B cell (primary cell): Measurements from ENCODE around the gene KCNJ14. TPM values are rescaled to one million over a fixed set of nuclear protein-coding genes. Genes with fewer than 3 reads are reported as not detected.

Experiments
- ATAC-seq: fragments of 200-7000 bp; cut with Tn5 transposase; one replicate; pipeline ENCODE4 v1.10.0; 2021; ENCODE audit warnings: low read depth, mild to moderate bottlenecking, moderate number of reproducible peaks, moderate library complexity
- CTCF ChIA-PET: fragments of 350-600 bp; sonication (Branson Sonifier 250); formaldehyde crosslinking; loops from one replicate; lab custom pipeline; 2021; ENCODE audit warnings: antibody characterized with exemption, inconsistent platforms; lab: Charles Lee
- POLR2A ChIA-PET: fragments of 350-600 bp; sonication (Branson Sonifier 250); formaldehyde crosslinking; loops from one replicate; lab custom pipeline; 2021; ENCODE audit warnings: antibody characterized with exemption; lab: Charles Lee
- DNase-seq: peaks from one replicate; pipeline ENCODE4 v3.0.0; 2013
- H2AFZ ChIP-seq: 2 replicates; pipeline ENCODE4 v1.6.1; 2012; ENCODE audit warnings: mild to moderate bottlenecking, low read depth, low read length; ENCODE audit not compliant: insufficient read depth, poor library complexity, severe bottlenecking
- H3K27ac ChIP-seq, 2 donors: 1 replicate in 1 of 2; 2 replicates in 1 of 2; pipeline ENCODE4 v1.5.1; 2012 to 2013; ENCODE audit warnings: low read length in 2 of 2, mild to moderate bottlenecking in 2 of 2, moderate library complexity in 1 of 2
- H3K27me3 ChIP-seq, 4 experiments: fragments of 200-600 bp in 1 of 4; sonication (generic) in 1 of 4; replicated peaks in 1 of 4; 1 replicate in 2 of 4; 2 replicates in 2 of 4; pipeline versions ENCODE4 v1.6.1 to v1.7.0; 2013 to 2016; ENCODE audit warnings: low read length in 3 of 4, mild to moderate bottlenecking in 2 of 4, mixed read lengths in 1 of 4, moderate library complexity in 1 of 4; ENCODE audit not compliant: insufficient read depth in 4 of 4, control insufficient read depth in 3 of 4; ENCODE audit errors: control extremely low read depth in 1 of 4
- H3K36me3 ChIP-seq, 2 experiments: replicated peaks in 1 of 2; 1 replicate in 1 of 2; 2 replicates in 1 of 2; pipeline versions ENCODE4 v1.6.1 to v1.7.1; 2013; ENCODE audit warnings: low read length in 1 of 2; ENCODE audit not compliant: insufficient read depth in 2 of 2, control insufficient read depth in 1 of 2; ENCODE audit errors: control extremely low read depth in 1 of 2, extremely low read depth in 1 of 2
- H3K4me1 ChIP-seq, 2 donors: fragments of 200-600 bp in 1 of 2; sonication (generic) in 1 of 2; 1 replicate in 1 of 2; 2 replicates in 1 of 2; pipeline versions ENCODE4 v1.5.1 to v1.6.1; 2013 to 2017; ENCODE audit warnings: low read length in 2 of 2; ENCODE audit not compliant: control insufficient read depth in 2 of 2, insufficient read depth in 2 of 2
- H3K4me2 ChIP-seq: replicated peaks from 2 replicates; pipeline ENCODE3; 2012; ENCODE audit warnings: mild to moderate bottlenecking, low read depth, low read length; ENCODE audit not compliant: poor library complexity, severe bottlenecking
- H3K4me3 ChIP-seq, 5 experiments: fragments of 200-600 bp in 1 of 5; sonication (generic) in 1 of 5; 1 replicate in 3 of 5; 2 replicates in 2 of 5; pipeline versions ENCODE4 v1.5.1 to v1.7.0; 2011 to 2016; ENCODE audit warnings: low read length in 4 of 5, mild to moderate bottlenecking in 4 of 5, low read depth in 2 of 5, control low read depth in 1 of 5, moderate library complexity in 1 of 5; ENCODE audit not compliant: insufficient read depth in 1 of 5; ENCODE audit errors: control extremely low read depth in 1 of 5, extremely low read depth in 1 of 5
- H3K79me2 ChIP-seq: fragments of 200-600 bp; sonication (generic); one replicate; pipeline ENCODE4 v1.6.0; 2016; ENCODE audit warnings: low read length; ENCODE audit not compliant: control insufficient read depth, insufficient read depth
- H3K9ac ChIP-seq: fragments of 200-600 bp; sonication (generic); 2 replicates; pipeline ENCODE4 v1.6.1; 2017; ENCODE audit warnings: mild to moderate bottlenecking, low read length, moderate library complexity
- H3K9me3 ChIP-seq, 3 donors: one replicate each; pipeline versions ENCODE4 v1.6.1 to v1.7.1; 2013; ENCODE audit warnings: low read length in 2 of 3; ENCODE audit not compliant: control insufficient read depth in 2 of 3, insufficient read depth in 1 of 3; ENCODE audit errors: control extremely low read depth in 1 of 3
- H4K20me1 ChIP-seq: 2 replicates; pipeline ENCODE4 v1.6.0; 2012; ENCODE audit warnings: mild to moderate bottlenecking, low read length; ENCODE audit not compliant: insufficient read depth, control insufficient read depth, poor library complexity, severe bottlenecking
- H3K27ac Mint-ChIP-seq: one replicate; pipeline ENCODE4 v1.8.0; 2021; ENCODE audit warnings: mixed read lengths
- H3K27me3 Mint-ChIP-seq: one replicate; pipeline ENCODE4 v1.8.0; 2021; ENCODE audit warnings: mixed read lengths
- H3K4me1 Mint-ChIP-seq: one replicate; pipeline ENCODE4 v1.8.0; 2021; ENCODE audit warnings: mixed read lengths
- H3K4me3 Mint-ChIP-seq: one replicate; pipeline ENCODE4 v1.8.0; 2021; ENCODE audit warnings: mixed read lengths
- H3K9me3 Mint-ChIP-seq: one replicate; pipeline ENCODE4 v1.8.0; 2022; ENCODE audit warnings: mixed read lengths; ENCODE audit not compliant: insufficient read depth
- EZH2 ChIP-seq: IDR thresholded peaks from 2 replicates; pipeline ENCODE4 v1.6.1; 2012; ENCODE audit warnings: borderline replicate concordance, low read depth, mild to moderate bottlenecking, moderate library complexity, low read length; ENCODE audit not compliant: insufficient read depth, poor library complexity, severe bottlenecking
- WGBS: methylation state at CpG from one replicate; pipeline ENCODE4 v1.1.5; 2013; ENCODE audit warnings: missing lambda C conversion rate; ENCODE audit not compliant: insufficient coverage; 5-methylcytosine and 5-hydroxymethylcytosine counted together
- intact Hi-C: fragments of 100-400 bp; cut with micrococcal nuclease; formaldehyde crosslinking; loops from one replicate; pipeline ENCODE4 v1.10.0; 2022
- polyA plus RNA-seq: library from polyadenylated mRNA; depleted of rRNA; stranded (reverse); fragments of >200 nt; gene quantifications from 2 replicates; pipeline ENCODE4 v1.2.3, GENCODE V29; 2012
- total RNA-seq, 2 donors: library from RNA; stranded (reverse); fragments of 120-200 nt in 1 of 2; gene quantifications; 1 replicate in 1 of 2; 2 replicates in 1 of 2; pipeline versions ENCODE4 v1.2.3 to v1.2.4, GENCODE V29; 2013 to 2022
- TF ChIP-seq, protein P1 (sequence below): fragments of 200-600 bp; IDR thresholded peaks from one replicate; pipeline ENCODE4 v1.8.0; 2022; ENCODE audit warnings: antibody characterized with exemption, mild to moderate bottlenecking

Gene KCNJ14
- total and polyA plus RNA-seq, 2 donors (not counting 1 experiment from before 2014, with no cell fraction given) = 1.5 to 2.3 TPM

- Mint-ChIP-seq H3K27me3 (no peaks in the 10 kb centered on the region), H3K27ac (no peak overlapping the region), H3K4me1 (peaks cover 18% of the 10 kb centered on the region), H3K9me3 (no peaks in the 10 kb centered on the region), H3K4me3 (no peak overlapping the region)
- H3K4me3 ChIP-seq = no peak overlapping the region
- no peaks in the 10 kb centered on the region for H3K9me3 ChIP-seq
- H3K36me3 ChIP-seq = peaks cover 0 to 82% of the 10 kb centered on the region in 2 experiments
- peaks cover 25% of the 10 kb centered on the region for H3K79me2 ChIP-seq
- TF ChIP-seq EZH2 = no peak
- TF ChIP-seq, protein P1, sequence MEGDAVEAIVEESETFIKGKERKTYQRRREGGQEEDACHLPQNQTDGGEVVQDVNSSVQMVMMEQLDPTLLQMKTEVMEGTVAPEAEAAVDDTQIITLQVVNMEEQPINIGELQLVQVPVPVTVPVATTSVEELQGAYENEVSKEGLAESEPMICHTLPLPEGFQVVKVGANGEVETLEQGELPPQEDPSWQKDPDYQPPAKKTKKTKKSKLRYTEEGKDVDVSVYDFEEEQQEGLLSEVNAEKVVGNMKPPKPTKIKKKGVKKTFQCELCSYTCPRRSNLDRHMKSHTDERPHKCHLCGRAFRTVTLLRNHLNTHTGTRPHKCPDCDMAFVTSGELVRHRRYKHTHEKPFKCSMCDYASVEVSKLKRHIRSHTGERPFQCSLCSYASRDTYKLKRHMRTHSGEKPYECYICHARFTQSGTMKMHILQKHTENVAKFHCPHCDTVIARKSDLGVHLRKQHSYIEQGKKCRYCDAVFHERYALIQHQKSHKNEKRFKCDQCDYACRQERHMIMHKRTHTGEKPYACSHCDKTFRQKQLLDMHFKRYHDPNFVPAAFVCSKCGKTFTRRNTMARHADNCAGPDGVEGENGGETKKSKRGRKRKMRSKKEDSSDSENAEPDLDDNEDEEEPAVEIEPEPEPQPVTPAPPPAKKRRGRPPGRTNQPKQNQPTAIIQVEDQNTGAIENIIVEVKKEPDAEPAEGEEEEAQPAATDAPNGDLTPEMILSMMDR = no peak
- DNase-seq = no peak
- no peak overlapping the region for H3K27ac ChIP-seq
- H2AFZ ChIP-seq = no peak overlapping the region
- ChIA-PET CTCF (interaction anchor here (1.2 kb wide), 1 partner anchor 118 kb away, joined by 3 read pairs; no protein-coding TSS in a partner anchor), POLR2A (no interaction called here)
- no peaks in the 10 kb centered on the region for H3K27me3 ChIP-seq
- WGBS = 95% methylated on average over 12 of the region's 12 CpGs
- H3K4me2 ChIP-seq = no peak overlapping the region
- no peak overlapping the region for H3K9ac ChIP-seq
- peaks cover 38% of the 10 kb centered on the region for H4K20me1 ChIP-seq
- no peak for ATAC-seq
- intact Hi-C loops = no loop called here
- peaks cover under 1 to 8% of the 10 kb centered on the region in 2 donors for H3K4me1 ChIP-seq
Measured at GRCh38 chr19:48451624-48452023, 3.8 kb upstream of the KCNJ14 start.

DNA sequence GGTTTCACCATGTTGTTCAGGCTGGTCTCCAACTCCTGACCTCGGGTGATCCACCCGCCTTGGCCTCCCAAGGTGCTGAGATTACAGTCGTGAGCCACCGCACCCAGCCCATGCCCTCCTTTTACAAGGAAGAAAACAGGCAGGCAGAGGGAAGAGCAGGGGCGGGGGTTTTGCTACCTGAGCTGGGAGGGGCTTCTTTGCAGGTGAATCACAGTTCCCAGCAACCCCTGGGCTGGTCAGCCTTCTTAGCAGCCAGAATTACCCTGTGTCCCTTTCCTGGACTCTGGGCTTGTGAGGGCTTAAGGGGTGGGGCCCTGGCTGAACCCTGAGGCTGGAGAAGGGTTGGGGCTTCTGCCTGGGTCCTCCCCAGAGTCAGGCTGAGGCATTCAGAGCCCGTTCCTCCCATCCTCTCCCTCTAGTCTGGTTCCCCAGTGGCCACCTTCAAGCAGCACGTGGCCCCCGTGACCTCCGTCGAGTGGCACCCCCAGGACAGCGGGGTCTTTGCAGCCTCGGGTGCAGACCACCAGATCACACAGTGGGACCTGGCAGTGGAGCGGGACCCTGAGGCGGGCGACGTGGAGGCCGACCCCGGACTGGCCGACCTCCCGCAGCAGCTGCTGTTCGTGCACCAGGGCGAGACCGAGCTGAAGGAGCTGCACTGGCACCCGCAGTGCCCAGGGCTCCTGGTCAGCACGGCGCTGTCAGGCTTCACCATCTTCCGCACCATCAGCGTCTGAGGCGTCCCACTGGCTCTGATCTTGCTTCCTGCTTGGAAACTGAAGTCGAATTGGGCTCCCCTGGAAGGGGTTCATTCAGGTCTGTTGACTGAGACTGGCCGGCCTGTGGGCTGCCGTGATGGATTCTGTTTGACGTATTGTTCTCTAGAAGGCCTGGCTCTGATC lies 2.8 kb upstream of the KCNJ14 start:
- peaks cover 38% of the 10 kb centered on the region for H4K20me1 ChIP-seq
- DNase-seq (no peak), ATAC-seq (no peak)
- H3K79me2 ChIP-seq = peaks cover 23% of the 10 kb centered on the region
- TF ChIP-seq, protein P1 = no peak
- TF ChIP-seq EZH2 = no peak
- H3K27me3 ChIP-seq = no peaks in the 10 kb centered on the region
- peaks cover 0 to 77% of the 10 kb centered on the region in 2 experiments for H3K36me3 ChIP-seq
- H3K27me3 Mint-ChIP-seq = no peaks in the 10 kb centered on the region
- WGBS = 96% methylated on average over 30 of the region's 33 CpGs
- no peak overlapping the region for H3K27ac ChIP-seq
- H3K4me3 ChIP-seq = no peak overlapping the region
- CTCF ChIA-PET = interaction anchor here (1.2 kb wide), 1 partner anchor 119 kb away, joined by 3 read pairs; no protein-coding TSS in a partner anchor
- H3K4me1 ChIP-seq = peaks cover 0 to 6% of the 10 kb centered on the region in 2 donors
- H3K9me3 ChIP-seq = no peaks in the 10 kb centered on the region
- H3K9me3 Mint-ChIP-seq = no peaks in the 10 kb centered on the region
- peaks cover 16% of the 10 kb centered on the region for H3K4me1 Mint-ChIP-seq
- H3K4me3 Mint-ChIP-seq = no peak overlapping the region
- no peak overlapping the region for H2AFZ ChIP-seq
- intact Hi-C loops = no loop called here
- no peak overlapping the region for H3K27ac Mint-ChIP-seq
- H3K9ac ChIP-seq = no peak overlapping the region
- POLR2A ChIA-PET = no interaction called here
- no peak overlapping the region for H3K4me2 ChIP-seq
